RWPE1 (cell line): Measurements from ENCODE around the gene UCKL1.
"Not testable (repeated sequence)": the region's sequence is repeated elsewhere in the genome, so short reads cannot be mapped to it uniquely, and the experiment has no call there.

Experiments
- CTCF ChIA-PET: fragments of 350-600 bp; sonication (Branson Sonifier 250); formaldehyde crosslinking; extraction: SDS; loops from one replicate; lab custom pipeline; 2021; lab: Yijun Ruan, JAX
- POLR2A ChIA-PET: fragments of 400-600 bp; formaldehyde crosslinking; extraction: SDS; loops from one replicate; lab custom pipeline; 2020; ENCODE audit warnings: antibody characterized with exemption; ENCODE audit not compliant: low non-redundant PET; lab: Yijun Ruan, JAX
- DNase-seq: peaks from one replicate; pipeline ENCODE4 v3.0.0; 2012; ENCODE audit warnings: low spot score
- H3K27ac ChIP-seq: fragments of 450-650 bp; 2 replicates; pipeline ENCODE4 v1.5.1; 2017
- TF ChIP-seq, protein P1 (sequence below): fragments of 450-650 bp; conservative IDR thresholded peaks from 2 replicates; pipeline ENCODE4 v1.5.1; 2017; ENCODE audit warnings: low read depth, mild to moderate bottlenecking

Gene UCKL1

DNA sequence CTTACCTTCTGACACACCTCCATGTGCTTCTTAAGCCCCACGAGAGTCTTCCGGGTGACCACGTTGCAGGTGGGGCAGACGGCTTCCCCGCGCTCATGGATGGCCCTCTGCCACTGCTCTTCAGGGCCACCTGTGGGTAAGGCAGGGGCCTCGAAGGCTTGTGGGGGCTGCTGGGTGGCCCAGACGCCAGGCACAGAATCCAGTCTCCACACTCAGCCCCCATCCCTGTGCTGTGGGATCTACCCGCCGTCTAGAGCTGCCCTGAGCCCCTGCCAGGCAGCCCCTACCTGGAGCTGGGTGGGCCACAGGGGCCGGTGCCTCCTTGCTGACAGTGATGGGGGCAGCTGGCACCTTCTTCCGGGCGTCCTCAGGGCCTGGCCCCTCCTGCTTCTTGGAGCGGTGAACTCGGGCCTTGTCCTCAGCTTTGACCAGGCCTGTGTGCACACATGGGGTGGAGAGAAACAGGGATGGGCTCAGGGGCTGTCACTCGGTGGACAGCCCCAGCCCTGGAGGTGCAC, 7.6 kb upstream of the UCKL1 start:
- TF ChIP-seq, protein P1, sequence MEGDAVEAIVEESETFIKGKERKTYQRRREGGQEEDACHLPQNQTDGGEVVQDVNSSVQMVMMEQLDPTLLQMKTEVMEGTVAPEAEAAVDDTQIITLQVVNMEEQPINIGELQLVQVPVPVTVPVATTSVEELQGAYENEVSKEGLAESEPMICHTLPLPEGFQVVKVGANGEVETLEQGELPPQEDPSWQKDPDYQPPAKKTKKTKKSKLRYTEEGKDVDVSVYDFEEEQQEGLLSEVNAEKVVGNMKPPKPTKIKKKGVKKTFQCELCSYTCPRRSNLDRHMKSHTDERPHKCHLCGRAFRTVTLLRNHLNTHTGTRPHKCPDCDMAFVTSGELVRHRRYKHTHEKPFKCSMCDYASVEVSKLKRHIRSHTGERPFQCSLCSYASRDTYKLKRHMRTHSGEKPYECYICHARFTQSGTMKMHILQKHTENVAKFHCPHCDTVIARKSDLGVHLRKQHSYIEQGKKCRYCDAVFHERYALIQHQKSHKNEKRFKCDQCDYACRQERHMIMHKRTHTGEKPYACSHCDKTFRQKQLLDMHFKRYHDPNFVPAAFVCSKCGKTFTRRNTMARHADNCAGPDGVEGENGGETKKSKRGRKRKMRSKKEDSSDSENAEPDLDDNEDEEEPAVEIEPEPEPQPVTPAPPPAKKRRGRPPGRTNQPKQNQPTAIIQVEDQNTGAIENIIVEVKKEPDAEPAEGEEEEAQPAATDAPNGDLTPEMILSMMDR: no peak
- DNase-seq: no peak
- peak overlapping the region; percentile 12 for H3K27ac ChIP-seq
- CTCF ChIA-PET: interaction anchor here (1.1 to 1.2 kb wide), 3 partner anchors 9 to 18 kb away, joined by 3 to 7 read pairs (median 4); no protein-coding TSS in a partner anchor
- POLR2A ChIA-PET: no interaction called here

DNA sequence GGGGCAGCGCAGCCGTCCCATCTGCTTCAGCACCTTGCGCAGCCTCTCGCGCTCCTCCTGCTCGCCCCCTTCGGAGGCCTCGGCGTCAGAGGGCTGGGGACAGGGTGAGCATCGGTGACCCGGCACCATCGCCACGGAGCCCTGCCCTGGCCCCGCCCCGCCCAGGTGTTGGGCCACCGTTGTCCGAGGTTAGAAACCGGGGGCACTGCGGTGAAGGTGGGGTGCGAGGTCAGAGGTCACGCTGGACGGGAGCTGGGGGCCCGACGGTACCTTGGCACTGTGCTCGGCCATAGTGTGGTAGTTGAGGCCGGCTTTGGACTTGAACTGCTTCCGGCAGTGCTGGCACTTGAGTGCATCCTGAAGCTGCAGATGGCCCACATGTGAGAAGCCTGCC, 7.1 kb upstream of the UCKL1 start:
- ChIA-PET POLR2A (no interaction called here), CTCF (interaction anchor here (1.2 kb wide), 2 partner anchors 11 to 19 kb away, joined by 4 to 7 read pairs; no protein-coding TSS in a partner anchor)
- TF ChIP-seq, protein P1: no peak
- DNase-seq: no peak
- H3K27ac ChIP-seq: peak overlapping the region; percentile 12

DNA sequence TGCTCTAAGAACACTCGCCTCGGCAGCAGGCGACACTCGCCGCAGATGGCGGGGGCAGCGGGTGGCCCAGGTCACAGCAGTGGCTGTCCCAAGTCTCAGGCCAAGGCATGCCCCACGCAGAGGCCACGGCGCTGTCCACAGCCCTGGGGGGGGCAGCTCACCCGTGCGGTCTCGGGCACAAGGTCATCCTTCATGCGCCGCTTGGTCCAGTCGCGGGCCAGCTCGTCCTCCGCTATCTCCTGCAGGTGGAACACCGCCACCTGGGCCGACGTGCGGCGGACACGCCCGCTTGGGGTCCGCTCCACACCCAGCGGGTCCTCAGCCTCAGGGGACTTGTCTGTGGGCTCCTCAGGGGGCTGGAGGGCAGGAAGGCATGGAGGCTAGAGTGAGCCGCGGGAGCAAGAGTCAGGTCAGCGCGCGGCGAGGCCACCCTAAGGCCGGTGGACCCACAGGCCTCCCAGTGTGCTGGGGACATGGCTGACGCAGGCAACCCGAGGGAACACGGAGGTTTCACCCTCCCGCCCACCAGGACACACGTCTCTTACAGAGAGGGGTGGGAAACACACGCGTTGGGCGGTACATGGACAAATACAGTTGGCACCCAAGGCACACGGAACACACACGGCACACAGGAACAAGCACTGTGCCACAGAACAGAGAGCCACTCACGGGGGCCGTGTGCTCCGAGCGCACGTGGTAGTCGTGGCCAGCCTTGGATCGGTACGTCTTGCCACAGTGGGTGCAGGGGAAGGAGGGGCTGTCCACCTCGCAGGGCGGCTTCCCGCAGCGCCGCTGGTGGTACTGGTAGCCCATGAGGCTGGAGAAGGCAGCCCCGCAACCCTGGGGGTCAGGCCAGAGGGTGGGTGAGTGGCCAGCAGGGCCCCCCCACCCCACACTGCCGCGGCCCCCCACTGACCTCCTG, 6.5 kb upstream of the UCKL1 start:
- peak overlapping the region; percentile 15 for H3K27ac ChIP-seq
- ChIA-PET CTCF (interaction anchor here (0.6 to 1.2 kb wide), 2 partner anchors 19 to 106 kb away, joined by 3 to 4 read pairs; no protein-coding TSS in a partner anchor), POLR2A (no interaction called here)
- TF ChIP-seq, protein P1: no peak
- no peak for DNase-seq

- ChIA-PET POLR2A (no interaction called here), CTCF (interaction anchor here (0.6 kb wide), 1 partner anchor 107 kb away, joined by 3 read pairs; no protein-coding TSS in a partner anchor)
- H3K27ac ChIP-seq: peak overlapping the region; percentile 15
- TF ChIP-seq, protein P1: no peak
- DNase-seq: no peak
Measured at GRCh38 chr20:63961664-63962425, 5.6 kb upstream of the UCKL1 start.

- POLR2A ChIA-PET, DNase-seq: not testable (repeated sequence)
- CTCF ChIA-PET: interaction anchor here (1.0 kb wide), 1 partner anchor 13 kb away, joined by 7 read pairs; no protein-coding TSS in a partner anchor
- peak overlapping the region; percentile 15 for H3K27ac ChIP-seq
Measured at GRCh38 chr20:63960654-63961621, 4.7 kb upstream of the UCKL1 start.

- TF ChIP-seq, protein P1: no peak
- DNase-seq: no peak
- peak overlapping the region; percentile 99 for H3K27ac ChIP-seq
- ChIA-PET POLR2A (no interaction called here), CTCF (interaction anchor here (1.0 kb wide), 1 partner anchor 14 kb away, joined by 7 read pairs; no protein-coding TSS in a partner anchor)
Measured at GRCh38 chr20:63959699-63960075, 3.5 kb upstream of the UCKL1 start.
